Nephron (organoid): ENCODE measurements around the gene DDX55.

Experiments
- H3K27ac Mint-ChIP-seq, 3 experiments: 2 replicates each; pipeline ENCODE4 v1.8.0; 2020; ENCODE audit warnings: mixed read lengths in 3 of 3, mild to moderate bottlenecking in 2 of 3, moderate library complexity in 1 of 3
- H3K27me3 Mint-ChIP-seq: 2 replicates; pipeline ENCODE4 v1.8.0; 2021; ENCODE audit warnings: low read depth, mild to moderate bottlenecking, moderate library complexity, mixed read lengths
- H3K36me3 Mint-ChIP-seq: 2 replicates; pipeline ENCODE4 v1.8.0; 2020; ENCODE audit warnings: low read depth, mixed read lengths
- H3K4me1 Mint-ChIP-seq: 2 replicates; pipeline ENCODE4 v1.8.0; 2020; ENCODE audit warnings: mixed read lengths
- H3K4me3 Mint-ChIP-seq, 3 experiments: 2 replicates each; pipeline ENCODE4 v1.8.0; 2020; ENCODE audit warnings: mild to moderate bottlenecking in 3 of 3, mixed read lengths in 3 of 3, moderate library complexity in 2 of 3
- H3K9me3 Mint-ChIP-seq: 2 replicates; pipeline ENCODE4 v1.8.0; 2020; ENCODE audit warnings: mixed read lengths
- CTCF ChIP-seq, 3 experiments: fragments of 200-600 bp; sonication (generic); IDR thresholded peaks; one replicate each; pipeline ENCODE4 v1.5.0; 2021; ENCODE audit warnings: antibody characterized with exemption in 3 of 3; ENCODE audit not compliant: unreplicated experiment in 3 of 3

The DDX55 gene

DNA sequence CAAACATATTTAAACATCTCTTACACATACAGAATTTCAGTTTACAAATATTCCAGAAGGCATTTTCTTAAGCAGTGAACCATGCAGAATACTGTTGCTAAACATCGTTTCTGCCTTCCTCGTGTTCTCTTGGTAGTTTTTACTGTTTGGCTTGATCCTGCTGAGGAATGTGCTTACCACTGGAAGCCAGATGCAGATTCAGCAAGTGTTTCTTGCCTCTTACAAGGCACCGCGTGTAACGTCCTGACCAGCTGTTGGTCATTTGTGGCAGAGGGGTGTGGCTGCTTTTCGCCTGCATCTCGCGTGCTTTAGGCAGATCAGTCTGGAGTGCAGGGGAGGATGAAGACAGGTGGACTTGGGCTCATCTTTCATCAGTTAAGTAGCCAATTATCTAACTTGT lies 19.2 kb downstream of the DDX55 start:
- TF ChIP-seq CTCF (IDR thresholded peaks at IDR 0.05; ENCODE audit: unreplicated experiment in 3 of 3) = no peak
- Mint-ChIP-seq H3K4me3 (no peak overlapping the region), H3K4me1 (peaks cover 13% of the 10 kb centered on the region), H3K36me3 (peaks cover 69% of the 10 kb centered on the region), H3K27ac (peak overlapping the region; percentile 11 to 74 (median 59)), H3K27me3 (no peaks in the 10 kb centered on the region), H3K9me3 (no peaks in the 10 kb centered on the region)

DNA sequence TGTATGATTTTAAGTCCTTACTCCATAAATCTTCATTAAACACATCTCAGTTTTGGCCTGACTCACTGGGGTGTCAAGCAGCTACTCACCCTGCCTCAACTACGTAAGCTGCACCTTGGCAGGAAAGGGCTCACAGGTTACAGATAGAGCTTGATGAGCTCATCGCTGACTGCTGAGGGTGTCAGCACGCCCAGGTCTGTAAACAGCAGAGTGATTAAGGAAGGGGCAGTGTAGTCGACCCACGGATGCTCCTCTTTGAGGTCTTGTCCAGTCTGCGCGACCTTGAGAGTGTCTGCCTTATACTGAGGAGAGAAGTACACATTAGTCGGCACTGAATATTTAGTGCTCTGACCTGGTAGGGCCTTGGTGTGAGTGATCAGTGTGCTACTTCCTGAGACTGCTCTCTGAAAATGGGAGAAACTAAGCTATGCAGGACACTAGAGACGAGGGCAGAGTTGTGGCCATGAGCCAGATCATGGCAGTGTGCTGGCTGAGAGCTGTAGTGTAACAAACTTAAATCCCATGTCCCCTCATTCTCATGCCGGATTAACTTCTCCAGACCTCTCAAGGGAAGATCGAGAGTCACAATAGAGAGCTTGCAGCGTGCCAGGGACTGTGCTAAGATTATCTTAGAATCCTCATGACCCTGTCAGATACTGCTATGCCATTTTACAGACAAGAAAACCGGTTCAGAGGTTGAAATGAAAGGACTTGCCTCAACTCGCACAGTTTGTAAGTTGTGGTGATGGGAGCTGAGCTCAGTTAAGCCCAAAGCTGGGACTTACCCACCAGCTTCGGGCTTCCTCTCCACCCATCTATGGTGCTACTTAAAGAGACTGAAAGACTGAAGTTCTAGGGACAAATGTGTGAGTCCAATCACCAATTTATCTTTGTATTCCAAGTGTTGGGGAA lies 20.0 kb downstream of the DDX55 start:
- no peak for TF ChIP-seq CTCF (IDR thresholded peaks at IDR 0.05; ENCODE audit: unreplicated experiment in 3 of 3)
- H3K36me3 Mint-ChIP-seq = peaks cover 70% of the 10 kb centered on the region
- H3K9me3 Mint-ChIP-seq = no peaks in the 10 kb centered on the region
- no peaks in the 10 kb centered on the region for H3K27me3 Mint-ChIP-seq
- peak overlapping the region in 2 of 3 experiments; percentile 5 to 59 for H3K27ac Mint-ChIP-seq
- no peak overlapping the region for H3K4me3 Mint-ChIP-seq
- peaks cover 13% of the 10 kb centered on the region for H3K4me1 Mint-ChIP-seq

DNA sequence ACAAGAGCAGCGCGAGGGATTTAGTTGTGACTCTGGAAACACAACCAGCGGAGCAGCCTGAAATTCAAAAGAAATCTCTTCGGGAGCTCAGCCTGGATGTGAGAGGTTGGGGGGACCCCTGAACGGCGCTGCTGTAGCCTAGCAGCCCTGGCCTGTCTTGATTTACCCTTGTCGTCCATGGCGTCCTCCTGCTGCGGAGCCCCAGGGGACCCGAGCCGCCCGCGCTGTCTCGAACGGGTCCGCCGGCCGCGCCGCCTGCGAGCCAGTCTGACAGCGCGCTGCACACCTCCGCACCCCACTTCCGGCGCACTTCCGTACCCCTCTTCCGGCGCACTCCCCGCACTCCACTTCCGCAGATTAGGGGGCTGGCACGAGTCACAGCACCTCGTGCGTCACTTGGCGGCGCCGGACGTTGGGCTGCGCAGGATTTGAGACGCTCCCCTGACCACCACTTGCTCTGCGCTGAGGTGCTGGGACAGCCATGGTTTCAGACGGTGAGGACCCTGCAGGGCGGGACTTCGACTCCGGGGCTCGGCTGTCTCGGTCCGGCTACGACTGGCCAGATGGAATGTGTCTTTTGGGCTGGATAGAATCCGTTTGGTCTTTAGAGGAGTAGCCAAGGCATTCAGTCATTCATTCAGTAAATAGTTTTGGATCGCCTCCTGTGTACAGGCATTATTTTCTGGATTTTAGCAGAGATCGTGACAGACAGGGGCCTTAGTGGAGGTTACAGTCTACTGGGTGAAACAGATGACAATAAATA lies 31.7 kb downstream of the DDX55 start, which contains the start of the genes EIF2B1 and GTF2H3:
Gene EIF2B1, minus strand, starts transcription at position 308 of the 763 bp plus-strand sequence. Its CDS starts 129 bp downstream, at position 179.
Gene GTF2H3, plus strand, starts transcription at position 451 of the 763 bp plus-strand sequence. Its CDS starts 31 bp downstream, at position 482.
- peaks cover 23% of the 10 kb centered on the region for H3K36me3 Mint-ChIP-seq
- peak within 1 kb of the TSS; percentile 85 to 97 (median 95) for H3K27ac Mint-ChIP-seq
- H3K4me1 Mint-ChIP-seq = peaks cover 17% of the 10 kb centered on the region
- H3K27me3 Mint-ChIP-seq = no peaks in the 10 kb centered on the region
- H3K4me3 Mint-ChIP-seq = peak within 1 kb of the TSS; percentile 99 to 100 (median 99)
- no peak for TF ChIP-seq CTCF (IDR thresholded peaks at IDR 0.05; ENCODE audit: unreplicated experiment in 3 of 3)
- H3K9me3 Mint-ChIP-seq = no peaks in the 10 kb centered on the region

DNA sequence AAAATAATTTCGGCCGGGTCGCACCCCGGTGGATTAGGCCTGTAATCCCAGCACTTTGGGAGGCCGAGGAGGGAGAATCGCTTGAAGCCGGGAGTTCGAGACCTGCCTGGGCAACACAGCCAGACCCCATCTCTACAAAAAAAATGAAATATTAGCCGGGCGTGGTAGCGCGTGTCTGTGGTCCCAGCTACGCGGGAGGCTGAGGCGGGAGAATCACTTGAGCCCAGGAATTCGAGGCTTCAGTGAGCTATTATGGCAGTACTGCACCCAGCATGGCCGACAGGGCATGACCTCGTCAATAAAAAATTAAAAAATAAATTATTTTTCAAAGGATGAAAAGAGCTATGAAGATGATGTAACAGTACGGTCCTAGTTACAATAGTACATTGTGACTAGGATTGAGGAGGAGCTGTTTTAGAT lies 32.3 kb downstream of the DDX55 start:
- peaks cover 18% of the 10 kb centered on the region for H3K36me3 Mint-ChIP-seq
- H3K27ac Mint-ChIP-seq = peak overlapping the region; percentile 85 to 97 (median 95)
- H3K9me3 Mint-ChIP-seq = no peaks in the 10 kb centered on the region
- no peaks in the 10 kb centered on the region for H3K27me3 Mint-ChIP-seq
- TF ChIP-seq CTCF (IDR thresholded peaks at IDR 0.05; ENCODE audit: unreplicated experiment in 3 of 3) = no peak
- peaks cover 17% of the 10 kb centered on the region for H3K4me1 Mint-ChIP-seq
- H3K4me3 Mint-ChIP-seq = peak overlapping the region; percentile 99 to 100 (median 99)

DNA sequence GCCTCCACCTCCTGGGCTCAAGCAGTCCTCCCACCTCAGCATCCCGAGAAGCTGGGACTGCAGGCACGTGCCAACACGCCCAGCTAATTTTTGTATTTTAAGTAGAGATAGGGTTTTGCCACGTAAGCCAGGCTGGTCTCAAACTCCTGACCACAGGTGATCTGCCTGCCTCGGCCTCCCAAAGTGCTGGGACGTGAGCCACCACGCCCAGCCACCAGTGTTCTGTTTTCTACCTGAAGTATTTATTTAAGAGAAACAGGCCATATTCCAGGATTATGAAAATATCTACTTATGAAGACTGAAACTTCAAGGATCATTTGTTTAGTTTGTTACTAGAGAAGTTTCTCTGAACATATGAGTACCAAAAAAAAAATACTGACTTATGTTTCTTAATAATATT lies 42.0 kb downstream of the DDX55 start:
- no peak for TF ChIP-seq CTCF (IDR thresholded peaks at IDR 0.05; ENCODE audit: unreplicated experiment in 3 of 3)
- no peaks in the 10 kb centered on the region for H3K4me1 Mint-ChIP-seq
- H3K27ac Mint-ChIP-seq = no peak overlapping the region
- no peak overlapping the region for H3K4me3 Mint-ChIP-seq
- H3K36me3 Mint-ChIP-seq = peaks cover 25% of the 10 kb centered on the region
- H3K27me3 Mint-ChIP-seq = no peaks in the 10 kb centered on the region
- H3K9me3 Mint-ChIP-seq = no peaks in the 10 kb centered on the region
